GM21381 (cell line): ENCODE results near the gene PPME1.

Experiments
- ATAC-seq: cut with Tn5 transposase; IDR thresholded peaks from one replicate; pipeline ENCODE4 v1.9.1; 2021; ENCODE audit warnings: mild to moderate bottlenecking, moderate library complexity; ENCODE audit not compliant: unreplicated experiment

PPME1 gene

DNA sequence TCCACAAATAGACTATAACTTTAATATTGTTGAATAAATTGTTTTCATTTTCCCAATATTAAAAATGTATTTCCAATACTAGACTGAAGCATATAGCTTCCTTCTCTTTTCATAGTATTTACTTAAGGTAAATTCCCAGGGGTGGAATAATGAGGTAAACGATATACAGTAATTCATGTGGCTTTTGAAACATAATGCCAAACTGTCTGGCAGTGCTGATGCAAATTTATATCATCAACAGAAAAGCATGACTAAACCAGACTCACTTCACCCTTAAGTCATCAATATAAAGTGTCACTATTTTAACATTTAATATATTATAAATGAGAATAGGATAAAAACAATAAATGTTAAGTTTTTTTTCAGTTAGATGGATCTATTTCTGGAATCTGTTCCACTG, 13.9 kb upstream of the PPME1 start:
- no peak for ATAC-seq

DNA sequence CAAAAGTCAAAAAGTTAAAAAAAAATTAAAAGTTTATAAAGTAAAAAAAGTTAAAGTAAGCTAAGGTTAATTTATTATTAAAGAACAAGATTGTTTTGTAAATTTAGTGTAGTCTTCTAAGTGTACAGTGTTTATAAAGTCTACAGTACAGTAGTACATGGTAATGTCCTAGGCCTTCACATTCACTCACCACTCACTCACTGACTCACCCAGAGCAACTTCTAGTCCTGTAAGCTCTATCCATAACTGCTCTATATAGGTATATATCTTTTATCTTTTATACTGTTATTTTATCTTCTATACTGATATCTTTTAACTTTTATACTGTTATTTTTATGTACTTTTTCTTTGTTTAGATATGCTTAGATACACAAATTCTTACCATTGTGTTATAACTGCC, 11.4 kb upstream of the PPME1 start:
- no peak for ATAC-seq

DNA sequence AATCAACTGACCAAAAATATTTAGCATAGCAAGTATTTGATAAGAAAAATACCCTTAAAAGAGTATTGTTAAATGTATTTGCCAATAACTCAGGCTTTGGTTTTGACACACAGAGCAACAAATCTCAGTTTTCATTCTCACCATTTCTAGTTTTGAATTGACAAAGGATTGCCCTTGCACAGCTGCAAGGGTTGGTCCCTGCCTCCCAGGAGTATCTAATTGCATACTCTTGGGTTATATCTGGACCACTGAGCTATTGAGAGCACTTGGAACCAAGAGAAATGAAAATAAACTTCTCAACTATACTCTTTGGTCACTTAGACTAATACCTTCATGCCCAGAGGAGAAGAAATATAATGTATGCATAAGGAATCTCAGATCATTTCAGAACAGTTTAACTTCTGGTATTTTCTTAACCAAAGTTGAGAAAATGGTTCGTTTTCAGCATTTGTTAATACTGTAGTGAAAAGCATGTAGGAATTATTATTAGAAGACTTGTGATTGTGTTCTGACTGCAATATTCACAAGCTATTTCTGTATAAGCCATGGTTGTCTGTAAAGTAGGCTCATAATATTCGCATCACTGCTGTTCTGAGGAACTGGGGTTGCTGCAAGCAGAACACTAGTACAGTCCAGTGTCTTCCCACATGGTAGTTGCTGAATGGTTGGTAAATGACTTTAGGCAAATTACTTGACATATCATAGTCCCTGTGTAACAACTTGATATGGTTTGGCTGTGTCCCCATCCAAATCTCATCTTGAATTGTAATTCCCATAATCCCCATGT, 8.2 kb upstream of the PPME1 start:
- no peak for ATAC-seq

DNA sequence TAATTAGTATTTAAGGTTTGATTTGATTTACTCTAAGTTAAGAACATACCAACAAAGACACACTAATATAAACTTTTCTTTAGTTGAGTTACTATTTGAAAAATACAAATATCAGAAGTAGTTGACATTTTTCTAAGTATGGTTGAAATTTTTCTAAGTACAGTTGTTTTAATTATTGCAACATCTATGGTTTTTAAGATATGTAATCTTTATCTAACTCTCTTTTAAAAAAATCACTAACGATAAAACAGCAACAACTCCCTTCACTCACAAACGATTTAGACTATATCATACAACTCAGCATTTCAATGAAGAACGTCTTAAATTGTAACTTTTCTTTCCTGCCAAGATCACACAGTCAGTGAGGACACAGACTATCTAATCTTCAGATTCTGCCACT, 2.3 kb upstream of the PPME1 start:
- ATAC-seq = no peak

DNA sequence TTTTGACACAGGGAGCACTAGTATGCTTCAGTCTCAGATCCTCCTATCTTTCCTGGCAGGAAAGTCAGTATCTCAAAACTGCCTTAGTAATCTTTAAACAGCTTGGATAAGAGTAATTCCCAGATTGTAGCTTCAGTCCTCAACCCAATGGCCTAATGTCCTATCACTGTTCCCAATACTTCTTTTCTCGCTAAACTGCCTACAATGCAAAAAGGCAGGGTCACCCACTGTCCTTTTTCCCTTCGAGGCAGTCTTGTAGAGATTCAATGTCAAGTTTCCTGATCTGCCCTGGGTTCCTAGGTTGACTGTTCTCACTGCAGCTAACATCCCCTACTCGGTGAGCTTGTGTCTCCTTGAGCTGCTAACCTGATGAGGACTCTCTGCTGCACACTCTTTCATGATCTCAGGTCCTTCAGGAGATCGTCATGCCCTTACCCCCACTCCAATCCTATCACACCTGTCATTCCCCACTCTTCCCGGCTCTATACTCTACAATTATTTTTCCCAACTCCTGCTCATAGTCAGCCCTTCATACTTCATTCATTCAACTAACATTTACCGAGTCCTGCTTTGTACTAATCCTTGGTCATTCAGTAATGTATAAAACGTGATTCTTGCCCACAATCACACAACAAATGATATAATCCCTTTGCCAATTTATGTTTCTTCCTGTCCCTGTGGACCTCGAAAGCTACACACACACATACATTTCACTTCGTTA, 1.2 kb upstream of the PPME1 start:
- no peak for ATAC-seq

DNA sequence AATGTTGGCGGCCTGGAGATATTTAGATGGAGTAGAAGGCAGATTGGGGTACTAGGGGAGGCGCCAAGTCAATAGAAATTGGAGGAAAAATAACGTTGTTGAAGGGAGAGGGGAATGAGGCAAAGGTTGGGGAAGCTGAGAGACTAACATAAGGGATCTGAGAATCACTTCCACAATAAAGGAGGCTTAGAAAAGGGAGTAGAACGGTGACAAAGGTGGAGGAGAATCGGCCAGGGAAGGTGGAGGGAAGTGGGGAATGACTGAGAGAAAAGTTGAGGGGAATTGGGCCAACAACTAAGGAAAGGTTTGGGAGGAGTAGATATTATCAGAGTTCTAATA, 510 bp downstream of the PPME1 start:
- ATAC-seq = no peak

DNA sequence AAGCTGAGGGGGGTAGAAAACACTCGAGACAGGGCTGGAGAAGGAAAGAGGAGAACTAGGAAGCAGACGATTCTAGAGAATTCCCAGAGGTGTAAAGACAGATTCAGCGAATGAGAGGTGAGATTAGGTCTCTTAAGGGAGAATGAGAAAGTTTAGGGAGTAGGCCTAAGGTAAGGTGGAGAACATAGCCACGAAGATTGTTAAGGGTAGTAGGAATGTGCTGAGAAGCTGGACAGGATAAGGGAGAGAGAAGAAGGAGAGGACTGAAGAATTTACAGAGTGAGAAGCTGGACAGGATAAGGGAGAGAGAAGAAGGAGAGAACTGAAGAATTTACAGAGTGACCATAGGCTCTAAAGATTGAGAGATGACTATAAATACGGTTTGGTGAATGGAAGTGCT, 908 bp downstream of the PPME1 start:
- ATAC-seq = no peak

DNA sequence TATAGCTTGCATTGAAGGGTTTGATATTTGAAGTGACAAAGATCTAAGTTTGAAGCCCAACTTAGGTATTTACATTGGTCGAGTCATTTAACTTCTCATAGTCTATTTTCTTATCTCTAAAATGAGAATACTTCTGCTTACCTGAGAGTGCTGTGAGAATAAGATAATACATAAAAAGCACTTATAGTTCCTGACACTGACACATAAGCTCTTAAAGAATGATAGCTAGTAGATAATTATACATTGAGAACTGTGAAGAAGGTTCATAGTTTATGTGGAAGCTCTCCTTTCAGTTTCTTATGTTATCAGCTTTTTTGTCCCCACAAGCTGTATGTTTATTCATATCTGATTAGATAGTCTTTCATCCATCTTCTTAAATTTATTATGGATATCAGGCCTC, 4.8 kb downstream of the PPME1 start:
- ATAC-seq = no peak

DNA sequence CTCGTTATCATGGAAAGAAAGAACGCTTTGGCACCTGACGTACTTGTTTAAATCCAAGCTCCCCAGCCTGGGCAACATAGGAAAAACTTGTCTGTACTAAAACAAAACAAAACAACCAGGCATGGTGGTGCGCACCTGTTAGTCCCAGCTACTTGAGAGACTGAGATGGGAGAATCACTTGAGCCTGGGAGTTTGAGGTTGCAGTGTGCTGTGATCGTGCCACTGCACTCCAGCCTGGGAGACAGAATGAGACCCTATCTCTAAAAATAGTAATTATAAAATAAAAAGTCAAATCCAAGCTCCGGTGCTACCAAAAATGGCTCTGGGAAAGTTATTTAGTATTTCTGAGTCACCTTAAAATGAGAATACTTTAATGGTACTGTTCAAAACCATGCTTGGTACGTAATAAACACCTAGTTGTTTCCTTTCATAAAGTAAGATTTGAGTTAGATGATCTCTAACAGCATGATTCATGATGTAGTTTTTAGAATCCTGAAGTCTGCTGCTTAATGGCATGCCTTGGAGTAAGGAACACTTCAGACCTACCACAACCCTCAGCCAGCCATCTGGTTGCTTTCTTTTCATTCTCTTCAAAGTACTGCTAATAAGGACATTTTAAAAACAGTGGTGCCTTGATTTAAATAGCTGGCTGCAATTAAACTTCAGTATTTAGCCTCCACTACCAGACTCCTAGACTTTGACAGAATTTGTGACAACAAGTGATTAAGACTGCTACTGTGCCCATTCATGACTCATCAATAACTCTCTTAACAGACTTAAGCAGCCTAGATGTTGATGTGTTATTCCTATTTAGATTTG, 8.4 kb downstream of the PPME1 start:
- no peak for ATAC-seq

DNA sequence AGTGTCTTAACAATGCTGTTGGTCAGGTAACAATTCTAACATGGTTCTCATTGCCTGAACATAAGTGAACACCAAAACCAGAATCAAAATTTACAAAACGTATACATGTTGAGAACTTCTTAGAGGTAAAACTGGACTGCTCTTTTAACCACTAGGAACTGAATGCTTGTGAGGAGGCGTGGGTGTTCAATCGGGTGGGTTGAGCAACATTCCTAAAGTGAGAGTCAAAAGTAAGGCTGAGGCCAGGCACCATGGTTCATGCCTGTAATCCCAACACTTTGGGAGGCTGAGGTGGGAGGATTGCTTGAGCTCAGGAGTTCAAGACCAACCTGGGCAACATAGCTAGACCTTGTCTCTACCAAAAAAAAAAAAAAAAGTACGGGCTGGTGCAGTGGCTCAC, 11.5 kb downstream of the PPME1 start:
- no peak for ATAC-seq

DNA sequence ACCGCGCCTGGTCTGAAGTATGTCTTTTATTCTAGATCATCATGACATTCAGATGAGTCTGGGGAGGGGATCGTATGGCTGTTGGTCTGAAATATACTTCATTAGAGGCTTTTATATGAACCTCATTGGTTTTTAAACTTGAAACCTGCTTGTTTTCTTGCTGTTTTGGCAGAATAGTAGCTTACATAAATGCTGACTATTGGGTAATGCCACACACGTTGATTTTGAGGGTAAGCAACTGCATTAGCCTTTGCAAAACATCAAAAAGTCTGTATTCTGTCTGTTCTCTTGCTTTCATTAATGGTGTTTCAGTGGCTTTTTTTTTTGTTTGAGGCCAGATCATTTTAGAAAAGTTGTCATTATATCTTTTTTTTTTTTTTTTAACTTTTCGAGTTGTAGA, 14.2 kb downstream of the PPME1 start:
- no peak for ATAC-seq

DNA sequence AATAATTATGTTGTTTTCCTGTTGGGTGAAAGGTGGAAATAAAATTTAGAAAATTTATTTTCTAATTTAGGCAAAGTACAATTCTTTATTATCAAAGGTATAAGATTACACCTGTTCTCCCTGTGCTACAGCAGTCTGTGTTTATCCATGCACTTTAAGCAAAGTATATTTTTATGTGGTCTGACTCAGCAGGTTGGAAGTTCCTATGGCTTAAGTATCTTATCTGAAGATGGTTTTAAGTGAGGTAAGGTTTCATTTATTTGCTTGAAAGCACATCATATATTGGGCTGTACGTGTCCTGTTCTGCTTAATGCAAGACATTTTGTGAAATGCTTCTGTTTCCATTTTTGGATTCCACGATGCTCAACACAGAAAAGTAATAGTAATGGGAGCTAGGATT, 14.6 kb downstream of the PPME1 start:
- no peak for ATAC-seq

DNA sequence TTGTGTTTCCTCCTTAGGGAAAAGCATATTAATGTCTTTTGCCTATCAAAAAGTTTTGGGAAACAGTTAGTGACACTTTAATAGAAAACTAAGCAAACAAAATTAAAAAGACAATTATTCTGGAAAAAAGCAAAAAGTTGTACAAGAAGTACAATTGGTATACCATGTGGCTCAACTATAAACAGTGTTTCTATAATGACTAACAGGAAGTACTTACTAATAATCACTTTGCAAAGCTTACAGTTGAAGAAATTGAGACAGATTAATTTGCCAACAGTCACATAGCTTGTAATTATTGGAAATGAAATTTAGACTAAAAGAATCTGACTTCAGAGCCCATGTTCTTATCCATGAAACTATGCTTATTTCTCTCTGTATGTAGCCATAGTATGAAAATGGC, 24.7 kb downstream of the PPME1 start:
- no peak for ATAC-seq

DNA sequence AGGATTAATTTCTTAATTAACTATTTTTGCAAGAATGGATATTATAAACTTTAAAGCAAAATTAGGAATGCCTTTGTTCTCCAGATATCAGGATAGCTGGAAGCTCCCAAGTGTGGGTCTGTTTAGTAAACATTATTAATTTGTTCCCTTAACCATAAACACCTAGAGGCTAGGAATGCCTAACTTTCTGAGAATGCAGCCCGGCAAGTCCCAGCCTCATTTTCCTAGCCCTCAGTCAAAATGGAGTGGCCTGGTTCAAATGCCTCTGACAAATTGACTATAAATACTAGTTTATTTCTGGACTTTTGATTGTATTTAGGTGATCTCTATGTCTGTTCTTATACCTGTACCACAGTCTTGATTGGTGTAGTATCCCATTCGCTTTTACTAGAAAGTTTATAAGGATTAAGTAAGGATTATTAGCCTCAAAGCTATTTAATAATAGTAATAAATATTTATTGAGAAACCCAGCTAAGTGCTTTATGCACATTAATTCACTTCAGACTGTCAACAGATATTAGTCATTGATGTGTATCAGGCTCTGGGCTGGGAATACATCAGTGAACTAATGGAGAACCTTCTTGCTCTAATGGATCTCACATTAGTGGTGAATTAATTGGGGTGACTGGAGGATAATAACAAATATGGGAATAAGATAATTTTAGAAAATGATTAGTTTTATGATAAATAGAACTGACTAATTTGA, 25.8 kb downstream of the PPME1 start:
- no peak for ATAC-seq

DNA sequence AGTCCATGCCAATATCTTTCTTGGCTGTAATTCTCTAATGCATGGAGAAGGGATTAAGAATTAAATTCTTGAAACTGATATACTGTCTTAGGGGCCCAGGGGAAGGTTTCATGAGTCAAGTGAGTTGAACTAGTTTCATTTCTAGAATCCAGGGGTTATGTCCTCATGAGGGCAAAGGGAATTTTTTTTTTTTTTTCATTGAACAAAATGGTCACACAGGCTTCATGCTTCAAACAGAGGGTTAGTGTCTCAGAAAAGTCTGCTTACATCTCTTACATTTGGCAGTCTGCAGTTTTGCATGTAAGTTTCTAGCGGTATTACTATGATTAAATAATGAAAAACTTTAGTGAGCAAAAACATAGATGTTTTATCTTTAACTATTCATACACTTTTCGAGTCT, 32.9 kb downstream of the PPME1 start:
- ATAC-seq = no peak

DNA sequence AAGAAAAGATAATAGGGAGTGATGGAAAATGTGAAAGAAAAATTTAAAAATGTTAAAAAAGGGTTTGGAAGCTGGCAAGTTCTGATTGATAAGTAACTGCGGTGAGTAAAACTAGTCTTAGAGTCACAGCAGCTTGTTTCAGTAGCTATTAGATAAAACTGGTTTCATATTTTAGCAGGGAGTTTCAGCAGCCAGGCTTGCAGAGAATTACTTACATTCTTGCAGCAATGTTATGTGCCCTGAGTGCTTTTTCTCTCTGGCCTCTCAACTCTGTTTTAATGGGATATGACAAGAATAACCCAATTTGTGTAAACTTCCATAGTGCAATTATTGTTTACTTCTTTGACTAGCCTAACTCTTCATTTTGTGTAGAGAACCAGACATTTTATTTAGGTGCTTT, 33.6 kb downstream of the PPME1 start:
- ATAC-seq = no peak

DNA sequence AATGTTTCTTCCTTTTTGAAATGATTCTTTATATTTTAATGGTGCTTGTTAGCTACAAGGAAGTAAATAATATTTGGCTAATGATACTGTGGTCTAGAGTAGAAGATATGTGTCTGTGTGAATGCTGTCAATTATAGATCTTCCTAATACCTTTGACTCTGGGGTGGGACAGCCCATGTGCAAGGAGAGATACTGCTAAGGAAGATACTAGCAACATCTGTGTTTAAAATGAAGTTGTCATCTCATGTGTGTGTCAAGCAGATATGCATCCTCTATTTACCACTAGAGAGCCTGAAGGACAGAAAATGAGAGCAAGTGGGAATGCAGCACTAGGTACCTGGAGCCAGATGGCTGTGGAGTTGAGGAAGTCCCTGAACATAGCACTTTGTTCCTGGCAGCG, 34.1 kb downstream of the PPME1 start:
- no peak for ATAC-seq

DNA sequence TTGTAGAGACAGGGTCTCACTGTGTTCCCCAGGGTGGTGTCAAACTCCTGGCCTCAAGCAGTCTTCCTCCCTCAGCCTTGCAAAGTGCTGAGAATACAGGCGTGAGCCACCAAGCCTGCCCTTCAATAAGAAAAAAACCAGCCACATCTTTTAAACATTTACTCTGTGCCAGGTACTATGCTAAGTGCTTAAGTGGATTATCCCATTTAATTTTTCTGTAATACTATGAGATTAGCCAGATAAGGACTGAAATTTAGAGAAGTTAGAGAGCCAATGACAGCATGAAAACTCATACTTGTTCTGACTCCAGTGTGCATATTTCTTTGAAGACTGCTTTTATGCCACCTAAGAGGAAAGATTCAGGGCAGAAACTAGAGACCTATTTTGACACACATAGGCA, 35.7 kb downstream of the PPME1 start:
- ATAC-seq = no peak

DNA sequence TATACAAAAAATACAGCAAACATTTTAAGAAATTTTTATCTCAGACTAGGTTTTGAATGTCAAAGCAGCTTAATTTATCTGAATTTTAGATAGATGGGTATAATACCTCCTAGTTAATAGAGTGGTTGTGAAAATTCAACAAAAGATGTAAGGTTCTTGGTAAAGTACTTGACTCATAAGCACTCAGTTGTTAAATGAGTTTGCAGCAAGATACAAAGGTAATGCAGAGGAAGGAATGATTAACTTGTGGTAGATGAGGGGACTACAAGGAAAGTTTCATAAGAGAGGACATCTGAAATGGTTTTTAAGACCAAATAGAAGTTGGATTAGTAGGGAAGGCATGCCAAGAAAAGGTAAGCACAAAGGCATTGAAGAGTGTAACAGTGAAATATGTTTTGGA, 37.4 kb downstream of the PPME1 start:
- ATAC-seq = no peak

DNA sequence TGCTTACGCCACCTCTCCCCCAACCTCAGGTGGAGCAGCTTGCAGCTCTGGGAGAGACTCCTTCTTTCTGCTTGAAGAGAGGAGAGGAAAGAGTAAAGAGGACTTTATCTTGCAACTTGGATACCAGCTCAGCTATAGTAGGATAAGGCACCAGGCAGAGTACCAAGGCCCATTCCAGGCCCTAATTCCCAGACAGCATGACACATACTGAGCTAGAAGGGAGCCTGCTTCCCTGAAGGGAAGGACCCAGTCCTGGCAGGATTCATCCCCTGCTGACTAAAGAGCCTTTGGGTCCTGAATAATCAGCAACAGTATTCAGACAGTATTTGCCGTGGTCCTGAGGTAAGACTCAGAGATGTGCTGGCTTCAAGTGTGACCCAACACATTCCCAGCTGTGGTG, 41.4 kb downstream of the PPME1 start:
- no peak for ATAC-seq

DNA sequence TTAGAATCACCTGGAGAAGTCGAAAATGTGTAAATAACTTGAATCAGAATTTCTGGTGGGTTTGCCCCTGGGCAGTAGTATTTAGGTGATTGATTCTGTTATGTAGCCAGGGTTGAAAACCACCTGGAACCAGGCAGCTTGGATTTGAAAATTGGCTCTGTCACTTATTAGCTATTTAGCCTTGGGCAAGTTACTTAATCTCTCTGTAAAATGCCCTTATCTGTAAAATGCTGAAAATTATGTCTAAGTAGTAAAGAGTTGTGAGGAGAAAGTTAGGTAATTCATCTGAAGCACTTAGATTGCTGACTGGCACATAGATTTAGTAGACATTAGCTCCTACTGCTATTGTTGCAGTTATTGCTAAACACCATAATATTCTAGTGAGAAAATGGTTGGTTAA, 49.3 kb downstream of the PPME1 start:
- no peak for ATAC-seq
